Subcutaneous adipose tissue (tissue), 4 donors: ENCODE measurements around the gene ZCWPW1. TPM values are rescaled to one million over a fixed set of nuclear protein-coding genes. Genes with fewer than 3 reads are reported as not detected.

Experiments used
- CTCF ChIP-seq: fragments of 450-650 bp; IDR thresholded peaks from one replicate; pipeline ENCODE4 v1.5.1; 2016; ENCODE audit warnings: low read depth, mild to moderate bottlenecking, control low read depth, antibody characterized with exemption, moderate library complexity
- total RNA-seq, 4 donors: library from RNA; depleted of rRNA; stranded (reverse); fragments of >200 nt; gene quantifications; one replicate each; pipeline ENCODE4 v1.1.0, GENCODE V29; 2016

Gene ZCWPW1
- total RNA-seq, 4 donors from 2014 or later = 6.0 to 11.1 (median 8.0) TPM

GRCh38 chr7:100374601-100375000, 53.9 kb downstream of the ZCWPW1 start:
- no peak for TF ChIP-seq CTCF

GRCh38 chr7:100373261-100373831, 55.2 kb downstream of the ZCWPW1 start, which contains the start of gene PILRA:
Gene PILRA, plus strand, starts transcription at chr7:100373487. Its CDS starts 170 bp downstream, at chr7:100373657.
- TF ChIP-seq CTCF = no peak

GRCh38 chr7:100372694-100373093, 55.8 kb downstream of the ZCWPW1 start:
- no peak for TF ChIP-seq CTCF

- TF ChIP-seq CTCF = no peak
These were observed 56.2 kb downstream of the ZCWPW1 start for GRCh38 chr7:100372256-100372655.

- TF ChIP-seq CTCF = no peak
These were observed 56.8 kb downstream of the ZCWPW1 start for GRCh38 chr7:100371561-100372171.

GRCh38 chr7:100370746-100371145, 57.8 kb downstream of the ZCWPW1 start:
- TF ChIP-seq CTCF = no peak

GRCh38 chr7:100370303-100370702, 58.2 kb downstream of the ZCWPW1 start:
- no peak for TF ChIP-seq CTCF
